Measurements from ENCODE around the gene CAMK2B.

Gene CAMK2B

DNA sequence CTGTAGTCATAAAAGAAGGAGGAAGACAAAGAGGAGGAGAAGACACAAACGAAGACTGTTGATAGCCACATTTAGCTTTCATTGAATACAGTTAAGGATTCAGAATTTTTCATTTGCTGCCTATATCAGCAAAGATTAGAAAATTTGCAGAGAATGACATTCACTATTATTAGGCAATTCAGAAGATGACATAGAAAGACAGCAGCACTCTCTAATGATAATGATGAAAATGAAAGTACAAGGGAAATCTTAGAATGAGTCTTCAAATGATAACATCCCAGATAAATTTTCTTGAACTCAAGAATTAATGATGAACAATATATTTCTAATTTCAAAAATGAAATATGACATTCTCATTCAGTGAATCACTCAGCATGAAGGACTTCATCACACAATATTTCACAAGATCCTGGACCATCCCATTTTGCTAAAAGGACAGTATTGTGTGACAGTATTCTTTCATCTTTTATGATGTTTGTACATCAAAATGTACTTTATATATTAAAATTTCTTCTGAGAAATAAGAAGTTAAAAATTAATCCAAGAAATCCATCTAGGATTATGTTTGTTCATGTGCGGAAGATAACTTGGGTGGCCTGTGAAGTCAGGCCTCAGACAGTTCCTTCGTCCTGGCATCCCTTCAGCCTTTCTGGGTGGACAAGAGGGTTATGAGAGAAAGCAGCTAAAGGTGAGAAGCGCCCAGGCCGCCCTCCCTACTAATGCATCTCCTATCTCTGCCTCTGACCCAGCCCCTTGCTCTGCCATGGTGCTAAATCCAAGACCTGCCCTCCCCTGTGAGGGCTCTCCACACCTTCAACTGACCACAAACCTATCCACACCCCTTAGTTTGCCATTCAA lies 47.4 kb upstream of the CAMK2B start:
- TF ChIP-seq EZH2phosphoT487 (IDR thresholded peaks at IDR 0.05; ENCODE audit: borderline replicate concordance) = no peak
- TF ChIP-seq, protein P1, sequence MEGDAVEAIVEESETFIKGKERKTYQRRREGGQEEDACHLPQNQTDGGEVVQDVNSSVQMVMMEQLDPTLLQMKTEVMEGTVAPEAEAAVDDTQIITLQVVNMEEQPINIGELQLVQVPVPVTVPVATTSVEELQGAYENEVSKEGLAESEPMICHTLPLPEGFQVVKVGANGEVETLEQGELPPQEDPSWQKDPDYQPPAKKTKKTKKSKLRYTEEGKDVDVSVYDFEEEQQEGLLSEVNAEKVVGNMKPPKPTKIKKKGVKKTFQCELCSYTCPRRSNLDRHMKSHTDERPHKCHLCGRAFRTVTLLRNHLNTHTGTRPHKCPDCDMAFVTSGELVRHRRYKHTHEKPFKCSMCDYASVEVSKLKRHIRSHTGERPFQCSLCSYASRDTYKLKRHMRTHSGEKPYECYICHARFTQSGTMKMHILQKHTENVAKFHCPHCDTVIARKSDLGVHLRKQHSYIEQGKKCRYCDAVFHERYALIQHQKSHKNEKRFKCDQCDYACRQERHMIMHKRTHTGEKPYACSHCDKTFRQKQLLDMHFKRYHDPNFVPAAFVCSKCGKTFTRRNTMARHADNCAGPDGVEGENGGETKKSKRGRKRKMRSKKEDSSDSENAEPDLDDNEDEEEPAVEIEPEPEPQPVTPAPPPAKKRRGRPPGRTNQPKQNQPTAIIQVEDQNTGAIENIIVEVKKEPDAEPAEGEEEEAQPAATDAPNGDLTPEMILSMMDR (conservative IDR thresholded peaks at IDR 0.05; ENCODE audit: low read length) = no peak
- no peak overlapping the region for H3K4me3 ChIP-seq (ENCODE audit: low read length, poor library complexity, severe bottlenecking)
- H3K9me2 ChIP-seq (replicated peaks; ENCODE audit: low read depth, low read length) = no peaks in the 10 kb centered on the region
- H3K9me3 ChIP-seq (ENCODE audit: insufficient read depth, low read depth, low read length) = no peaks in the 10 kb centered on the region
- no peaks in the 10 kb centered on the region for H3K27me3 ChIP-seq (ENCODE audit: insufficient read depth, low read length, poor library complexity, severe bottlenecking)
- no peak overlapping the region for H3K9ac ChIP-seq (ENCODE audit: low read depth, low read length, poor library complexity, severe bottlenecking)
- no peaks in the 10 kb centered on the region for H3K79me2 ChIP-seq (ENCODE audit: insufficient read depth, low read length)
- no peaks in the 10 kb centered on the region for H3K36me3 ChIP-seq (ENCODE audit: insufficient read depth, low read length)
- no peak overlapping the region for H3K4me2 ChIP-seq (ENCODE audit: low read depth, low read length, poor library complexity, severe bottlenecking)
- no peaks in the 10 kb centered on the region for H3F3A ChIP-seq (ENCODE audit: low read depth)
- H3K4me1 ChIP-seq (ENCODE audit: insufficient read depth, low read length, poor library complexity, severe bottlenecking) = no peaks in the 10 kb centered on the region
- H2AFZ ChIP-seq (ENCODE audit: low read length) = no peak overlapping the region
- no peaks in the 10 kb centered on the region for H4K20me1 ChIP-seq (ENCODE audit: insufficient read depth, low read length, poor library complexity, severe bottlenecking)

DNA sequence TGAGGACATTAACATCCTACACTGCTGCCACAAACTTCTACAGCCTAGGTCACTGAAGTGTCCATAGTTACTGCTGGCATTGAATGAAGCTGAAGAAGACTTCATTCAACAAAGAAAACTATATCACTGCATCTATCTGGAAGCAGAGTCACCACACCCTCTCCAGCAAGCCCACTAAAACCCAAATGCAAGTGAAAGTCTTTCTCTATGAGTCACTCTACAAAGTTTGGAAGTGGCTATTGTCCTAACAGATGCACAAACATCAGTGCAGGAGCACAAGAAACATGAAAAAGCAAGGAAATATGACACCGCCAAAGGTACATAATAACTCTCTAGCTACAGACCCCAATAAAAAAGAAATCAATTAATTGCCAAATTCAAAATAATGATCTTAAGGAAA lies 43.5 kb upstream of the CAMK2B start:
- Histone ChIP-seq H4K20me1 (ENCODE audit: insufficient read depth, low read length, poor library complexity, severe bottlenecking) (no peaks in the 10 kb centered on the region), H2AFZ (ENCODE audit: low read length) (no peak overlapping the region), H3K9me2 (replicated peaks; ENCODE audit: low read depth, low read length) (no peaks in the 10 kb centered on the region), H3K4me2 (ENCODE audit: low read depth, low read length, poor library complexity, severe bottlenecking) (no peak overlapping the region), H3K4me1 (ENCODE audit: insufficient read depth, low read length, poor library complexity, severe bottlenecking) (no peaks in the 10 kb centered on the region), H3K9ac (ENCODE audit: low read depth, low read length, poor library complexity, severe bottlenecking) (no peak overlapping the region), H3K36me3 (ENCODE audit: insufficient read depth, low read length) (no peaks in the 10 kb centered on the region), H3K27me3 (ENCODE audit: insufficient read depth, low read length, poor library complexity, severe bottlenecking) (no peaks in the 10 kb centered on the region), H3F3A (ENCODE audit: low read depth) (no peaks in the 10 kb centered on the region), H3K79me2 (ENCODE audit: insufficient read depth, low read length) (no peaks in the 10 kb centered on the region), H3K4me3 (ENCODE audit: low read length, poor library complexity, severe bottlenecking) (no peak overlapping the region), H3K9me3 (ENCODE audit: insufficient read depth, low read depth, low read length) (no peaks in the 10 kb centered on the region)
- TF ChIP-seq, protein P1 (conservative IDR thresholded peaks at IDR 0.05; ENCODE audit: low read length) = no peak
- no peak for TF ChIP-seq EZH2phosphoT487 (IDR thresholded peaks at IDR 0.05; ENCODE audit: borderline replicate concordance)

DNA sequence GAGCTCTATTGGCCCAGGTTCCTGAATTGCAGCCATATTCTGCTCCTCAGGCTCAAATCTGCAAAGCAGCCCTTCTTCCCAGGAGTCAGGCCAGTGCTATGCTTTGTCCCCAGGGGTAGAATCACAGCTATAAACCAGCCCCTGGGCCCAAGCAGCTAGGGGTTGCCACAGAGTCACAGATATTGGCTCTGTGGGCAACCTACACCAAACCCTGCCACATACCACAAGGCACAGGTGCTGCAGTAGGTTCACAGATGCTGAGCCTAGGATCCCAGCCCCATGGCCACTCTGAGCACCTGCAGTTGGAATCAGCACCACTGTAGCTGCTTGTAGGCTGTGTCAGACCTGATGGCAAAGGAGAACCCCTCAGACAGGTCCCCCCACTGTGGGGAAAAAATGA lies 43.1 kb upstream of the CAMK2B start:
- Histone ChIP-seq H3K9ac (ENCODE audit: low read depth, low read length, poor library complexity, severe bottlenecking) (no peak overlapping the region), H3K4me2 (ENCODE audit: low read depth, low read length, poor library complexity, severe bottlenecking) (no peak overlapping the region)

More for the DNA sequence above, 43.1 kb upstream of the CAMK2B start:
- Histone ChIP-seq H3K9me2 (replicated peaks; ENCODE audit: low read depth, low read length) (no peaks in the 10 kb centered on the region), H3K79me2 (ENCODE audit: insufficient read depth, low read length) (no peaks in the 10 kb centered on the region), H3K9me3 (ENCODE audit: insufficient read depth, low read depth, low read length) (no peaks in the 10 kb centered on the region), H2AFZ (ENCODE audit: low read length) (no peak overlapping the region), H3F3A (ENCODE audit: low read depth) (no peaks in the 10 kb centered on the region), H3K4me1 (ENCODE audit: insufficient read depth, low read length, poor library complexity, severe bottlenecking) (no peaks in the 10 kb centered on the region), H3K4me3 (ENCODE audit: low read length, poor library complexity, severe bottlenecking) (no peak overlapping the region), H3K36me3 (ENCODE audit: insufficient read depth, low read length) (no peaks in the 10 kb centered on the region), H3K27me3 (ENCODE audit: insufficient read depth, low read length, poor library complexity, severe bottlenecking) (no peaks in the 10 kb centered on the region), H4K20me1 (ENCODE audit: insufficient read depth, low read length, poor library complexity, severe bottlenecking) (no peaks in the 10 kb centered on the region)
- TF ChIP-seq, protein P1 (conservative IDR thresholded peaks at IDR 0.05; ENCODE audit: low read length) = no peak

All from Loucy (cell line).